NCI-H1417 (cell line): ENCODE measurements around the gene MRPL2.
A peak's percentile ranks its signal among the peaks of the same experiment; 100 is the strongest.
"Not testable (repeated sequence)": the region's sequence is repeated elsewhere in the genome, so short reads cannot be mapped to it uniquely, and the experiment has no call there.

ENCODE experiments used
- DNase-seq, 3 experiments: peaks; one replicate each; lab custom pipeline; 2025; lab: John Stamatoyannopoulos, UW

The MRPL2 gene

GRCh38 chr6:43082806-43083655 lies 23.8 kb upstream of the MRPL2 start:
- DNase-seq, result no peak

DNA sequence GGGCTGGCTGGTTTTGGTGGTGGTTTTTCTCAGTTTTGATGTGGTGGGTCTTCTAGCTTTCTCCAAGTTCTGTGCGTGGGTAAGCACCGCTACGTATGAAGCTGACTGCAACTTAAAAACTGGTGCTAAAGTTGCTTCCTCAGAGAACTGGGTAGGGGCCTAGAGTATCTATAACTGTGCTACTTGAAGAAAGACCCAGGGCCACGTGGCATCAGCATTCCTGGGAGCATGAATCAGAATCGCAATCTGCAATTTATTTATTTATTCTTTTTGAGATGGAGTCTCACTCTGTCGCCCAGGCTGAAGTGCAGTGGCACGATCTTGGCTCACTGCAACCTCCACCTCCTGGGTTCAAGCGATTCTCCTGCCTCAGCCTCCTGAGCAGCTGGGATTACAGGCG lies 22.7 kb upstream of the MRPL2 start:
- not testable (repeated sequence) for DNase-seq

- DNase-seq, result no peak
Observed at GRCh38 chr6:43081043-43081442, 21.8 kb upstream of the MRPL2 start.

- no peak for DNase-seq
Observed at GRCh38 chr6:43078691-43079090, 19.5 kb upstream of the MRPL2 start.

GRCh38 chr6:43077981-43078511 lies 18.8 kb upstream of the MRPL2 start:
- no peak for DNase-seq

GRCh38 chr6:43077333-43077809 lies 18.1 kb upstream of the MRPL2 start:
- DNase-seq, result peak in 1 of 3 experiments; percentile 52

GRCh38 chr6:43076464-43077332 lies 17.5 kb upstream of the MRPL2 start:
- peak; percentile 53 to 75 (median 71) for DNase-seq

DNA sequence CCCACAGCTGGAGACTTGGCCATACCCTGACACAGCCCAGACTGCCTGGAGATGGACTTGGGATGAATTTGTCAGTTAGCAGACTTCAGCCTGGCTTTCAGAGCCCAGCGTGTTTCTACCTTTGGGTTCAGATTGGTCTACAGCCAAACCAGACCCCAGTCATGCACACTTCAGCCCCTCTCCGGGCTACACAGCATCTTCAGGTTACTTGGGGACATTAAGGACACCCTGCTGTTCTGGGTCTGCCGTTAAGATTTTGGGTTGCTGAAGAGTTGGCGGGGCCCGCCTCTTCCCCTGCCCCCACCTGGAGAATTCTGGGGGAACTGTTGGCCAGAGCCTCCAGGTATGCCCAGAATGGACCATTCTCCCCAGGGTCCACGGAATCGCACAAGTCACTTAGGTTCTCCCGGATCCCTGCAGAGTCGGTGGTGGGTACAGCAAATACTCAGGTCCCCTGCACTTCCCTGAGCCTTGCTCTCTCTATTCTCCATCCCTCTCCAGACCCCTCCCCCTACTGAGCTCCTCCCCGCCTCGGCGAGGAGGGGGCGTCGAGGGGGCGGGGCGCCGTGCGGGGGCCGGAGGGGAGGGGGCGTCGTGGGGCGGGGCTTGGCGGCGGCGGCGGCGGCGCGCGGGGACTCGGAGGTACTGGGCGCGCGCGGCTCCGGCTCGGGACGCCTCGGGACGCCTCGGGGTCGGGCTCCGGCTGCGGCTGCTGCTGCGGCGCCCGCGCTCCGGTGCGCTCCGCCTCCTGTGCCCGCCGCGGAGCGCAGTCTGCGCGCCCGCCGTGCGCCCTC lies 16.6 kb upstream of the MRPL2 start, which contains the start of gene PTK7:
TSS of gene PTK7 (plus strand) at position 645 of the 794 bp plus-strand sequence. CDS start 175 bp downstream, outside the sequence.
- DNase-seq, result peak; percentile 74 to 82 (median 74)

DNA sequence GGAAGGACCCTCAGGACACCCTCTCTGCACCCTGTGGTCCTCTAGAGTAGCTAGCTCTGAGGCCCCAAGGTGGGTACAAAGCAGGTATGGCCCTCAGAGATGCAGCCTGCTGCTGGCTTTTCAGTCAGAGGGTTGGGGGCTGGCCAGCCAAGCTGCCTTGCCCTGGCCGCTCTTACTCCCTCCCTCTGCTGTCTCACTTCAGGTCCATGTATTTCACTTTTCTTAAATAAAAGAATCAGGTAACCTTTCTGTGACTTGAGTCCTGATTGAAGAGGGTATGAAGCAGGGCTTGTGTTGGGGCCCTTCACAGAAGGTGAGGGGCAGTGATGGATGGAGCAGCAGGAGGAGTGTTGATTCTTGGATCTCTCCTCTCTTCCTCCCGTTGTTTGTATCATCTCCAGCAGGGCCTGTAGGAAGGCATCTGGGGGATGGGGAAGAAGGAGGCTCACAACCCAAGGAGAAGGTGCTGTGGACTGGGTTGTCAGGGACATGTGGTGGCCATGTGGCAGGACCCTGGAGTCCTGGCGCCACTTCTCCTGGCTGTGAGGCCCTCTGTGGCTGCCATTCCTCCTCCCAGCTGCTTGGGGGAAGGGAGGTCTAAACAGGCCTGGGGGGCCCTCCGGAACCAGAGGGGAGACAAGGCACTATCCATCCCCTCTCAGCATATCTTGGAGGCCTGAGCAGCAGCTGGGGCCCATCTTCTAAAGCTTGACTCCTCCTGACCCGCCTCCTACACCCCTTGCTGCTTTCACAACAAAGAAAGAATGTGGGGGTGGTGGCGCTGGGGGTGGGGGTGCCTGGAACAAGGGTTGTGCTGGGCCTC lies 15.8 kb upstream of the MRPL2 start:
- no peak for DNase-seq

DNA sequence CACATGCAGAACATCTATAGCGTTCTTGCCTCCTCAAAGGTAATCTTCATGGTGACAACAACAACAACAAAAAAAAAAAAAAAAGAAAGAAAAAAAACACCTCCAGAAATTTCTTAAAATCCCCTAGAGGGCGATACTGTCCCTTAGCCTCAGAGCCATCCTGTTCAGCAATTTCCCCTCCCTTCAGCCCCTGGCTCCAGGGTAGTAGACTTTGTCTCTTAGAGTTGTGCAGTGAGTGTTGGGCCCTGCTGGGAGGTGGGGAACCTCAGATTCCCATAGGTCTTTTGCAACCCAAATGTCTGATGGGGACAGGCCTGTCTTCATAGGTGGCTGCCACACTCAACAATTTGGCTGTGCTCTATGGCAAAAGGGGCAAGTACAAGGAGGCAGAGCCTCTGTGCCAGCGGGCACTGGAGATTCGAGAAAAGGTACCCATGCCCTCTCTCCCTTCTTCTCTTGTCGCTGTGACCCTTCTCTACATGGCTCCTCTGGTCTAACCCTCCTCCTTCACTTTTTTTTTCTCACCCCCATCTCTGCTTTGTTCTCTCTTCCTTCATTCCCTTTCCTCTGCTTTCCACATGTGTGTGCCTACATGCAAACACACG lies 10.9 kb upstream of the MRPL2 start:
- DNase-seq, result peak; percentile 25 to 50 (median 28)

- DNase-seq, result no peak
Observed at GRCh38 chr6:43062818-43063217, 3.6 kb upstream of the MRPL2 start.

- no peak for DNase-seq
Observed at GRCh38 chr6:43061861-43062260, 2.6 kb upstream of the MRPL2 start.

DNA sequence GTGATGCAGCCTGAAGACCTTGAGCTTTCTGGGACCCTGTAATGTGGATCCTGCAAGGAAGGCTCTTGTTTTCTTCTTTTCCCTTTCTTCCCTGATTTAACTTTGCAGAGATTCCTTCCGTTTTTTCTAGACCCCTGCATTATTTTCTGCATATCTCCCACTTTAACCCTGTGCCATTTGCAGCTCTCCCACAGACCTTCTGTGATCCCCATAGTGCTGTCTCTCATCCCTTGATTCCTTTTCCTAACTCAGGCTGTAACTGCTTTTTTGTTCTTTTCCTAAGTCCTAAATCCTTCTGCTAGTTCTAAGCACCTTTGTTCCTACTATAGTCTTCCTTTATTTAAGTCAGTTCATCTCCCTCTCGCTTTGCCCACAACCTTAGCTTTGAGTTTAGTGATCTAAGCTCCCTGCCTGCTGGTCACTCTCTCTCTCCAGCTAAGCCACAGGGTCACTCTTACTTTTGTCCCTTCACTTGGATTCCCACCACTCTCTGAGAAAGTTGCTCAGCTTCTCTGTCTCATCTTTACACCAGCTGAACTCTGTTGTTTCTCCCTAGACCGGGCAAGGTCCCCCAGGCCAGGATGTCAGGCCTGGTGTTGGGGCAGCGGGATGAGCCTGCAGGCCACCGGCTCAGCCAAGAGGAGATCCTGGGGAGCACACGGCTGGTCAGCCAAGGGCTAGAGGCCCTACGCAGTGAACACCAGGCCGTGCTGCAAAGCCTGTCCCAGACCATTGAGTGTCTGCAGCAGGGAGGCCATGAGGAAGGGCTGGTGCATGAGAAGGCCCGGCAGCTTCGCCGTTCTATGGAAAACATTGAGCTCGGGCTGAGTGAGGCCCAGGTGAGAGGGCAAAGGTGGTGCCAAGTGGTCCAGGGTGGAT lies 1.8 kb upstream of the MRPL2 start:
- no peak for DNase-seq

DNA sequence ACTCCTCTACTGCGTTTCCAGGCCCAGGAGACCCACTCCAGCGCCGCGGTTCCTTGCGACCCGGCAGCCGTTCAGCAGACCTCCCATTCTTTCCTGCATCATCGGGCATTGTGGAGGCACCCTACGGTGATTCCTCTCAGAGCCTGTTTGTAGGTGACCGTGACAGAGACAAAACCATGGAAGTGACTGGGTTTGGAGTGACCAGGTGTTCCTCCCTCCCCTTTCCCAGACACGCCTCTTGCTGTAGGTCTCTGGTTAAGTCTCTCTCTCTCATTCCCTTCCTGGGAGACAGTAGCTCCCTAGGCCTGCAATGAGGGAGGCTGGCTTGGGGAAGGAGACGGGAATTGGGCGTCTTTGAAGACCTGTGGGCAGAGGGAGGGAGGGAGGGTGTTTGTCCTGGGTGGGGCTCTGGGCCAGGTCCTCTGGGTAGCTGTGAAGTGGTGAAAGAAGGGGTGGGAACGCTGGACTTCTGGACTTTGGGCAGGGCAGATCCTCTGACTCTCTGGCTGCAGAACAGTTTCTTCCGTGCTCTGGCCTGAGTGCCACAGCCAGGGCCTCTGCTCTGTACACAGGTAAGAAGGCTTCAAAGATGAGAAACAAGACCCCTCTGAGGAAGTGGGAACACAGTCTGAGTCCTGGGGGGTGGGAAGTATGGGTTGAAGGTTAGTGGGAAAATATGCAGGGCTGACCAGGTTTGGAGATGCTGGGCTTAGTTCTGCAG lies 960 bp upstream of the MRPL2 start:
- DNase-seq, result peak; percentile 28 to 72 (median 62)

GRCh38 chr6:43058531-43058930 lies 703 bp downstream of the MRPL2 start:
- no peak for DNase-seq

DNA sequence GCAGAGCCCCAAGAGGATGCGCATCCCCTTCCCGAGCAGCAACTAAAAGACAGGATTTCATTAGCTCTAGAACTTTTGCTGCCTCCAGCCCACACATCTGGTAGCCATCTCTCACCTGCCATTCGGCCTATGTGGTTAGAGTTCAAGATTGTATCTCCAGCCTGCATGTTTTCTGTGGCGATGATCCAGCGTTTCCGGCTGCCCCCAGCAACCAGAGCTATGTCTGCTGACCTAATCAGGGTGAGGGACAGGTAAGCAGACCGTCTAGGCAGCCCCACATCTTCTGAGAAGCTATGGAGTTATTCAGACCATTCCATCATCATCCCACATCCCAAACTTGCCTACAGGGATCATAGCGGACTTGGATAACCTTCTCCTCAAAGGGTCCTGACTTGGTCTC lies 3.3 kb downstream of the MRPL2 start:
- no peak for DNase-seq

DNA sequence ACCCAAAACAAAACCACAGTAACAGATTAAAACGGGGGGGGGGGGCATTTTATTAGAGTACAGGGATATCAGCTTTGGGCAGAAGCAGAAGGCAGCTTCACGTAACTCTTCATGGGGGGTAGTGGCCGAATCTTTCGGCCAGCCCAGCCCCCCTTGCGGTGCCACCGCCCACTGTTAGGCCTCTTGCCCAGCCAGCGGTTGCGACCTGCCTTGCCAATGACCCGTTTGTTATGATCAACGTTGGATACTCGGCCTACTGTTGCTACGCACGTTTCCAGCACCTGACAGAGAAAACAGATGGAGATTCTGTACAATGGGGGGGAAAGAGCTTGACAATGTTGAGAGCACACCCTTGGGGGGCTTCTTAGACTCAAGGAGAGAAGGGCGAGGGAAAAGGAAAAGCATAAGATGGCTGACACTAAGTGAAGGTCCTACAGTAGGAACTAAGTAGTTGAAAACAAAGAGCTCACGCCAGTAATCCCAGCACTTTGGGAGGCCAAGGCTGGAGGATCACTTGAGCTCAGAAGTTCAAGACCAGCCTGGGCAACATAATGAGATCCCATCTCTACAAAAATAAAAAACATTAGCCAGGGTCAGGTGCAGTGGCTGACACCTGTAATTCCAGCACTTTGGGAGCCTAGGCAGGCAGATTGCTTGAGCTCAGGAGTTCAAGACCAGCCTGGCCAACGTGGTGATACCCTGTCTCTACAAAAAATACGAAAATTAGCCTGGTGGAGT lies 4.9 kb downstream of the MRPL2 start:
- DNase-seq, result peak in 1 of 3 experiments; percentile 15
